ENCODE results near the gene TLR10.
A peak's percentile ranks its signal among the peaks of the same experiment; 100 is the strongest.

The TLR10 gene

DNA sequence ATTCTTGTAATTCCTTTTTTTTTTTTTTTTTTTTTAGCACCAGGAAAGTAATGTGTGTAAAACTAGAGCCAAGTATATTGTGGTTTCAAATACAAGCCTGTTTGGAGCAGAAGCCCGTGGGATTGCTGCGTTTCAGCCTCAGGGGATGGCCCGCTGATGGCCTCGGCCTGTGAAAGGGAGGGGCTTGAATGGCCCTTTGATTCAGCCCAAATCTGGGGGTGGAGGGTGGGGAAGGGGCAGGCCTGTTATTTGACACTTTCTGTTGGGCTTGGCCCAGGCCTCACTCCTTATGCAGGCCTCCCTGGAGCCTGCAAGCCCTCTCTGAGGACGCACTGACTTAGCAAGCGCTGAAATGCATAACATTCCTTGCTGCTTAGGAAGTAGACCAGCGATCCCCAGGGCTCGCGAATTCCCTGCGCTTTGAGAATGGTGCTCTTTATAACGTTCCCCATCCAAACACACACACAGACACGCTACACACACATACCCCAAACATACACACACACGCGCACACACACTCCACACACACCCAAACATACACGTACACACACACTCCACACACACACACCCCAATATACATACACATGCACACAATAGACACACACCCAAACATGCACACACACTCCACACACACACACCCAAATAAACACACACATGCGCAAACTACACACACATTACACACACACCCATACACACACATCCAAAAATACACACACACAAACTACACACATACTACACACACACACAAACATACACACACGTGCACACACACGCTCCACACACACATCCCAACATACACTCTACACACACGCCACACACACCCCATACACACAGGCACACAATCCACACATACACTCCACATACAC, 29.6 kb downstream of the TLR10 start:
- Histone ChIP-seq H2BK5ac (ENCODE audit: low read length) (no peak overlapping the region), H3K23ac (ENCODE audit: low read length) (no peak overlapping the region), H3K4me2 (ENCODE audit: low read length) (peak overlapping the region; percentile 22), H4K8ac (ENCODE audit: low read depth, low read length) (no peak overlapping the region), H3K27ac (ENCODE audit: low read depth, low read length) (peak overlapping the region; percentile 39), H2BK15ac (replicated peaks; ENCODE audit: low read depth) (no peak overlapping the region), H3K4me3 (ENCODE audit: low read length) (no peak overlapping the region), H3K4ac (ENCODE audit: low read depth, low read length) (no peak overlapping the region), H3K9ac (ENCODE audit: low read length) (peak overlapping the region; percentile 49), H3K79me2 (ENCODE audit: control insufficient read depth, insufficient read depth, low read length) (no peaks in the 10 kb centered on the region), H4K5ac (ENCODE audit: low read length) (no peak overlapping the region), H3K18ac (ENCODE audit: low read length) (no peak overlapping the region), H2BK120ac (ENCODE audit: low read depth, low read length) (no peak overlapping the region), H3K4me1 (ENCODE audit: control insufficient read depth, low read depth, low read length) (no peaks in the 10 kb centered on the region), H3K79me1 (ENCODE audit: low read length) (no peaks in the 10 kb centered on the region), H2AK5ac (ENCODE audit: low read length) (no peak overlapping the region), H3K27me3 (ENCODE audit: insufficient read depth, low read length, poor library complexity) (no peaks in the 10 kb centered on the region), H3K36me3 (ENCODE audit: control insufficient read depth, insufficient read depth, low read length) (no peaks in the 10 kb centered on the region), H3K56ac (ENCODE audit: low read length) (peak overlapping the region; percentile 69)
- DNase-seq, result peak; percentile 99
- 100% methylated on average over 7 of the region's 19 CpGs for WGBS (ENCODE audit: extremely low coverage, insufficient coverage, low lambda C conversion rate)

GRCh38 chr4:38752372-38752940, 30.3 kb downstream of the TLR10 start:
- H3K27ac ChIP-seq (ENCODE audit: low read depth, low read length), result no peak overlapping the region
- H3K9ac ChIP-seq (ENCODE audit: low read length), result no peak overlapping the region
- H3K79me1 ChIP-seq (ENCODE audit: low read length), result no peaks in the 10 kb centered on the region
- peak overlapping the region; percentile 5 for H3K56ac ChIP-seq (ENCODE audit: low read length)
- H3K27me3 ChIP-seq (ENCODE audit: insufficient read depth, low read length, poor library complexity), result no peaks in the 10 kb centered on the region
- H3K4ac ChIP-seq (ENCODE audit: low read depth, low read length), result no peak overlapping the region
- H2BK120ac ChIP-seq (ENCODE audit: low read depth, low read length), result no peak overlapping the region
- DNase-seq, result peak; percentile 21
- no peak overlapping the region for H4K5ac ChIP-seq (ENCODE audit: low read length)
- no peak overlapping the region for H3K4me3 ChIP-seq (ENCODE audit: low read length)
- WGBS (ENCODE audit: extremely low coverage, insufficient coverage, low lambda C conversion rate), result no CpG with 5 or more reads among the region's 8 CpGs
- H3K36me3 ChIP-seq (ENCODE audit: control insufficient read depth, insufficient read depth, low read length), result no peaks in the 10 kb centered on the region
- H3K4me2 ChIP-seq (ENCODE audit: low read length), result no peak overlapping the region
- H2AK5ac ChIP-seq (ENCODE audit: low read length), result no peak overlapping the region
- H3K79me2 ChIP-seq (ENCODE audit: control insufficient read depth, insufficient read depth, low read length), result no peaks in the 10 kb centered on the region
- no peak overlapping the region for H2BK15ac ChIP-seq (replicated peaks; ENCODE audit: low read depth)
- no peak overlapping the region for H3K18ac ChIP-seq (ENCODE audit: low read length)
- no peak overlapping the region for H2BK5ac ChIP-seq (ENCODE audit: low read length)
- H4K8ac ChIP-seq (ENCODE audit: low read depth, low read length), result no peak overlapping the region
- no peak overlapping the region for H3K23ac ChIP-seq (ENCODE audit: low read length)
- no peaks in the 10 kb centered on the region for H3K4me1 ChIP-seq (ENCODE audit: control insufficient read depth, low read depth, low read length)

GRCh38 chr4:38751341-38752010, 31.3 kb downstream of the TLR10 start:
- H3K79me1 ChIP-seq (ENCODE audit: low read length), result no peaks in the 10 kb centered on the region
- H4K8ac ChIP-seq (ENCODE audit: low read depth, low read length), result no peak overlapping the region
- DNase-seq, result no peak
- H2BK5ac ChIP-seq (ENCODE audit: low read length), result no peak overlapping the region
- no peak overlapping the region for H3K4ac ChIP-seq (ENCODE audit: low read depth, low read length)
- no peaks in the 10 kb centered on the region for H3K79me2 ChIP-seq (ENCODE audit: control insufficient read depth, insufficient read depth, low read length)
- no peak overlapping the region for H3K56ac ChIP-seq (ENCODE audit: low read length)
- H2BK120ac ChIP-seq (ENCODE audit: low read depth, low read length), result no peak overlapping the region
- no peak overlapping the region for H3K4me3 ChIP-seq (ENCODE audit: low read length)
- no peaks in the 10 kb centered on the region for H3K4me1 ChIP-seq (ENCODE audit: control insufficient read depth, low read depth, low read length)
- H3K18ac ChIP-seq (ENCODE audit: low read length), result no peak overlapping the region
- no peak overlapping the region for H4K5ac ChIP-seq (ENCODE audit: low read length)
- H3K23ac ChIP-seq (ENCODE audit: low read length), result no peak overlapping the region
- H3K36me3 ChIP-seq (ENCODE audit: control insufficient read depth, insufficient read depth, low read length), result no peaks in the 10 kb centered on the region
- no peak overlapping the region for H3K9ac ChIP-seq (ENCODE audit: low read length)
- H3K27me3 ChIP-seq (ENCODE audit: insufficient read depth, low read length, poor library complexity), result no peaks in the 10 kb centered on the region
- H3K27ac ChIP-seq (ENCODE audit: low read depth, low read length), result no peak overlapping the region
- H2BK15ac ChIP-seq (replicated peaks; ENCODE audit: low read depth), result no peak overlapping the region
- no CpG with 5 or more reads among the region's 13 CpGs for WGBS (ENCODE audit: extremely low coverage, insufficient coverage, low lambda C conversion rate)
- no peak overlapping the region for H2AK5ac ChIP-seq (ENCODE audit: low read length)
- H3K4me2 ChIP-seq (ENCODE audit: low read length), result no peak overlapping the region

DNA sequence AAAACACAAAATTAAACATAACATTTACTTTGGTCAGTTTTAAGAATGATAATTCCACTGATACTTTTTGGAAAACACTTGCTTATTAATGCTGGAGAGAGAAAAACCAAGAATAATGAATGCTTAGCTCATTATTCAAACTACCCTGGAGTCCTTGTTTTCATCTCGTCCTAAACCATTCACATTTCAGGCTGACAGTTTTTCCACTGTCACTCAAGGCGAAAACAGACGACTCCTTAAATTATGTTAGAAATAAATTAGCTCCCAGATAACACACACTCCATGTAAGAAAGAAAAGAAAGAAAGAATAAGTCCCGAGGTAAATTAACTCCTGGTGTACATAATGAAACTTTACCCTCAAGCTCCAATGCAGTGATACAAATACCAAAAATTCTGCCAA, 33.5 kb downstream of the TLR10 start:
- Histone ChIP-seq H2BK5ac (ENCODE audit: low read length) (no peak overlapping the region), H3K27me3 (ENCODE audit: insufficient read depth, low read length, poor library complexity) (no peaks in the 10 kb centered on the region), H3K4me3 (ENCODE audit: low read length) (no peak overlapping the region), H3K4ac (ENCODE audit: low read depth, low read length) (no peak overlapping the region), H3K56ac (ENCODE audit: low read length) (no peak overlapping the region), H3K36me3 (ENCODE audit: control insufficient read depth, insufficient read depth, low read length) (no peaks in the 10 kb centered on the region), H2BK120ac (ENCODE audit: low read depth, low read length) (no peak overlapping the region), H2BK15ac (replicated peaks; ENCODE audit: low read depth) (no peak overlapping the region), H4K8ac (ENCODE audit: low read depth, low read length) (no peak overlapping the region), H3K4me2 (ENCODE audit: low read length) (no peak overlapping the region), H3K18ac (ENCODE audit: low read length) (no peak overlapping the region), H3K79me1 (ENCODE audit: low read length) (no peaks in the 10 kb centered on the region), H2AK5ac (ENCODE audit: low read length) (no peak overlapping the region), H4K5ac (ENCODE audit: low read length) (no peak overlapping the region), H3K23ac (ENCODE audit: low read length) (no peak overlapping the region), H3K9ac (ENCODE audit: low read length) (no peak overlapping the region), H3K27ac (ENCODE audit: low read depth, low read length) (no peak overlapping the region), H3K4me1 (ENCODE audit: control insufficient read depth, low read depth, low read length) (no peaks in the 10 kb centered on the region), H3K79me2 (ENCODE audit: control insufficient read depth, insufficient read depth, low read length) (no peaks in the 10 kb centered on the region)
- DNase-seq, result no peak
- no CpG with 5 or more reads among the region's 4 CpGs for WGBS (ENCODE audit: extremely low coverage, insufficient coverage, low lambda C conversion rate)

DNA sequence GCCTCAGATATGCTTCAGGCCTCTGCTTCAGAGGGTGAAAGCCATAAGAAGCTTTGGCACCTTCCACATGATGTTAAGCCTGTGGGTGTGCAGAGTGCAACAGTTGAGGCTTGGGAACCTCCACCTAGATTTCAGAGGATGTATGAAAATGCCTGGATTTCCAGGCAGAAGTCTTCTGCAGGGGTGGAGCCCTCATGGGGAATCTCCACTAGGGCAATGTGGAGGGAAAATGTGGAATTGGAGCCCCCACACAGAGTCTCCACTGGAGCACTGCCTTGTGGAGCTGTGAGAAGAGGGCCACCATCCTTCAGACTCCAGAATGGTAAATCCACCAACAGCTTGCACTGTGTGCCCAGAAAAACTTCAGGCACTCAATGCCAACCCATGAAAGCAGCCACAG, 35.2 kb downstream of the TLR10 start:
- Histone ChIP-seq H3K23ac (ENCODE audit: low read length) (no peak overlapping the region), H2BK120ac (ENCODE audit: low read depth, low read length) (no peak overlapping the region), H3K9ac (ENCODE audit: low read length) (no peak overlapping the region), H3K4me3 (ENCODE audit: low read length) (no peak overlapping the region), H3K36me3 (ENCODE audit: control insufficient read depth, insufficient read depth, low read length) (no peaks in the 10 kb centered on the region), H4K5ac (ENCODE audit: low read length) (no peak overlapping the region), H3K4ac (ENCODE audit: low read depth, low read length) (no peak overlapping the region), H3K27ac (ENCODE audit: low read depth, low read length) (no peak overlapping the region), H3K27me3 (ENCODE audit: insufficient read depth, low read length, poor library complexity) (no peaks in the 10 kb centered on the region), H3K56ac (ENCODE audit: low read length) (no peak overlapping the region), H3K4me2 (ENCODE audit: low read length) (no peak overlapping the region), H3K4me1 (ENCODE audit: control insufficient read depth, low read depth, low read length) (no peaks in the 10 kb centered on the region), H2AK5ac (ENCODE audit: low read length) (no peak overlapping the region), H2BK15ac (replicated peaks; ENCODE audit: low read depth) (no peak overlapping the region), H2BK5ac (ENCODE audit: low read length) (no peak overlapping the region), H4K8ac (ENCODE audit: low read depth, low read length) (no peak overlapping the region), H3K18ac (ENCODE audit: low read length) (no peak overlapping the region), H3K79me1 (ENCODE audit: low read length) (no peaks in the 10 kb centered on the region), H3K79me2 (ENCODE audit: control insufficient read depth, insufficient read depth, low read length) (no peaks in the 10 kb centered on the region)
- no peak for DNase-seq

All from mesendoderm (in vitro differentiated cells).